Left kidney (tissue), 2 donors: ENCODE results near the gene DMAC1. TPM values are rescaled to one million over a fixed set of nuclear protein-coding genes. Genes with fewer than 3 reads are reported as not detected.

ENCODE experiments used
- DNase-seq: peaks from one replicate; pipeline ENCODE4 v3.0.0-alpha.2; 2013
- polyA plus RNA-seq: library from polyadenylated mRNA; unstranded; fragments of 120-200 nt; gene quantifications from one replicate; pipeline ENCODE4 v1.2.1, GENCODE V29; 2013; ENCODE audit not compliant: insufficient read length

Gene DMAC1
- polyA plus RNA-seq, 1 donor: 80.5 TPM

DNA sequence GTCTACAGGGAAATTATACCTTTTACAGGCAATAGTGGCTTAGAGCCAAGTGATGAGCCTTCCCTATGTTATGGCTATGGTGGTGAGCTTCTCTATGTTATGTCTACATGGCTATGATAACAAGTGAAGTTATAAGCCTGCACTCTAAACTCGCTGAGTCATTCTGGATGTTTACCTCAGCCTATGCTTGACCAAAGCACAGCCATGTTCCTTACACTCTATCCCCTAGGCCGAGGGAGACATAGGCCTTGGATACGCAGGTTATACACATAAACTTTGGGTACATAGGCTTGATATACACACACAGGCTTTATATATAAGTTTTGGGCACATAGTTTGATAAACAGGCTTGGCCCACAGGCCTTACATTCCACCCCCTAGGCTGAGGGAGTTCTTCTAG lies 13.8 kb downstream of the DMAC1 start:
- no peak for DNase-seq

DNA sequence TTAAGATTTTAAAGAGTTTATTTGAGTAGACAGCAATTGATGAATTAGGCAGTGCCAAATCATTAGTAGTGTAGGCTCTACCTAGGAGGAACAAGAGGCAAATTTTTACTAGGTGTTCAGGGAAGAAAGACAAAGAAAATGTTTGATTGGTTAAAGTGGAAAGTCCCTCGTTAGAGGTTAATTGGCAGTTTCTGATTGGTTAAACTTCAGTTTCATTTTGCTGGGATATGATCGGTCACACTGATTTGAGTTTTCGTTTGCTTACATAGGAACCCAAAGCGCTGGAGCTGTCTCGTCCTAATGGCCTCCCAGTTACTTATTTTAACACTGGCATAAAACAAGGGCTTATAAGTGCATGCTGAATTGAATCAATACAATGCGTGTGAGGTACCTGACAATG lies 15.1 kb downstream of the DMAC1 start:
- no peak for DNase-seq

DNA sequence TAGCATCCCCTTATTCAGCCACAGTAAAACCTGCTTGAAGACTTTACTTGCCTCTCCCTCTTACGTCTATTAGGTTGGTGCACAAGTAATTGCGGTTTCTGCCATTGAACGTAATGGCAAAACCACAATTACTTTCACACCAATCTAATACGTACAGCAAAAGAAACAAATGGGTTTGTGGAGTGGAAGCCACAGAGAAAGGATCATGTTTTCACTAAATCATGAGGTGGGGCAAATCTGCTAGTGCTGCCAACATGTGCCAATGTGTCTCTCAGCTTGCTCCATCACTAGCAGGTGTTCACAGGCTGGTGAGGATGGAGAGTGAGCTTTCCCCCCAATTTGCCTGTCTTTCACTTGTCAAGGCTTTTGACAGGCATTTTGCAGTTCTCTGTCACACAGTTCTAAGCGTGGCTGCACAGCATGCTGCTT lies 15.9 kb downstream of the DMAC1 start:
- no peak for DNase-seq

DNA sequence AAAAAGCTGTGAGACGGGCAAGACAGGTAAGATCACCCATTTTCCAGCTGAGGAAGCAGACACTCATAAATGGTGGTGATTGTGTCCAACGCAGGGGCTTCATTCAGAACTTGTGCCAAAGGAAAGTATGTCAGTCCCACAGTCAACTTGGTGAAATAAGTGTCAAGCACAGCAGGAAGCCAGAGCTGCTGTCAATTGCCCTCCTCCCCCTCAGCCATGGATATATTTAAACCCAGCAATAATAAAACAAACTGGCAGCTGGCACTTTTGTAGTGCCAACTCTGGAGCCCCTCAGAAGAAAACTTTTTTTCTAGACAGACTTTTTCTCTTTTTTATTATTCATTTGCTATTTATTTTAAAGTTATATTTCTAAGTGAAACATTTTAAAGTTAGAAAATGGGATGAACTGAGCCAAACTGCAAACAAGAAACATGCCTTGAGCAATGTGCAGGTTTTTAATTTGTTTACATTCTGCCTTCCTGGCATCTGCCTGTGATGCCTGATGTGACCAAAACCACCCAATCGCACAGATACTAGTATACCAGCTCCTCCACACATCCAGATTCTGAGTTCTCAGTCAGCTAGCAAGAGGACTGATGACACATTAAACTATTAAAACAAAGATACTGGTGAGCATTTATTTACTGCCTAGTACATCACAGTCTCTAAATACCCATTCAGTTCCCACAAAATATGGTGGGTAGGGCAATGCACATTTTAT lies 17.0 kb downstream of the DMAC1 start:
- no peak for DNase-seq

DNA sequence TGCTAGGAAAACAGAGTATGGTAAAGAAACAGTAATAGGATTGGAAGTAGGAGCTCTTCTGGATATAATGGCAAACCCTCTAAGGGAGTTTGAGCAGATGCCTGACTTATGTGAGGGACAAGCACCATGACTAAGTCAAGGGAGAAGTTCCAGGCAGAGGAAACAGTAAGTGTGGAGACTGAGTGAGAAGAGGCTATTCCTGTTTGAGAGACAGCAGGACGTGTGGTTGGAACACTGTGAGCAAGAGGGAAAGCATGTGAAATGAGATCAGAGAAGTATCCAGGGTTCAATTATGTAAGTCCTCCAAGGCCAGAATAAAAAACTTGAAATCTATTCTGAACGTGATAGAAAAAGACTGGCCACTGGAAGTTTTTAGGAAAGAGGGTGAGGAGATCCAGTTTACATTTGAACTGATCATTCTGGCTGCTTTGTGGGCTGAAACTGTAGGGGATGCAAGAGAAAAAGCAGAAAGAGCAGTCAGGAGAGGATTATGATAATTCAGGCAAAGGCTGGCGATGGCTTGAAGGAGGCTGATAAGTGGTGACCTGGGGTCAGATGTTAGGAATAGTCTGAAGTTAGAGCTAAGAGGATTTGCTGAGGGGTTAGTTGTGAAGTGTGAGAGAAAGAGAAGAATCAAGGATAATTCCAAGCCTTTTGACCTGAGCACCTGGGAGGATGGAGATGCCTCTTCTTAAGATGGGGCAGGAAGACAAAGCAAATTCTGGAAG lies 19.2 kb downstream of the DMAC1 start:
- no peak for DNase-seq

DNA sequence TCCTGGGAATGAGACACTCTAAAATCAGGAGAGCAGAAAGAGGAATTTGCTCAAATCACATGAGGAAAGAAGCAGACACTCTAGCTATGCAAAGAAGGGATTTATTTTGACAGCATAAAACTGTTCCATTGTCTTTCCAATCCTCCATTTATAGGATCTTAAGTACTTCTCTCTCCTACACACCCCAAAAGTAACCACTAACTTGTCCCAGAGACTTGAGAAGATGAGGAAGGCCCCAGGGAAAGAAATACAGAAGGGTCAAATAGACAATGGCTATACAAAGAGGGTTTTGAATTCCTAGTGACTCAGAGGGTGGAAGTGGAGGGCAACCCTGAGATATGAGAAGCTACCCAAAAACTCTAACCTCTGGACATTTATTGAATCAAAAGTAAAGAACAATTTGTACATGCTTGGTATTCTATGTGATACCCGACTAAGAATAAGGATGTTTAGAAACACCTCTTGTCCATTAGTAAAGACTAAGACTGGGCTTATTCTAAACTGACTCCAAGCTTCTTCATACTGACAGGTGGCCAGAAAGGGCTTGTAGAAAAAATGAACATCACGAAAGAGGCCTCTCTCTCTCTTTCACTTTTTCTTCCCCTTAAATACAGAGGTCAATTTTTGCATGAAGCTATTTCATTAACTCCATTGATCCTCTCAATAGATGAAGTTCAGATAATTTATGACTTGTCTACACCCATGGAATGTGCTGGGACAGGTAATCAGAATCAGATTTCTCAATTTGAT lies 20.6 kb downstream of the DMAC1 start:
- no peak for DNase-seq

DNA sequence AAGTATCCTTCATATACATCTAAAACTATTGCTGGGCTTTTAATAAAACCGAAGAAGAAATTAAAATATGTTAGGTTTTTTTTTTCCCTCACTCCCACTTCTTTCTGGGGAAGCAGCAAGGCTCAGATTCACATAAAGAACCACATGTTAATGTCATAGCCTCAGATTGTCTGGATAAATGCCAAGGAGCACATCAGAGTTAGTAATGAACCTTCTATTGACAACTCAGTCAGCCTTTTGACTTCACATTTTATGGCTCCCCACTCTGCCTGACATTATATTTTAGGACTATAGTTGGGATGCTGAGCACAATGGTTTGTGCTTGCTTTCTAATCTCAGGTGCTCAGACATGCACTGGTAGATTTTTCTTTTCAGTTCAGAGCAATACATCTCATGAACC lies 21.8 kb downstream of the DMAC1 start:
- DNase-seq: no peak

DNA sequence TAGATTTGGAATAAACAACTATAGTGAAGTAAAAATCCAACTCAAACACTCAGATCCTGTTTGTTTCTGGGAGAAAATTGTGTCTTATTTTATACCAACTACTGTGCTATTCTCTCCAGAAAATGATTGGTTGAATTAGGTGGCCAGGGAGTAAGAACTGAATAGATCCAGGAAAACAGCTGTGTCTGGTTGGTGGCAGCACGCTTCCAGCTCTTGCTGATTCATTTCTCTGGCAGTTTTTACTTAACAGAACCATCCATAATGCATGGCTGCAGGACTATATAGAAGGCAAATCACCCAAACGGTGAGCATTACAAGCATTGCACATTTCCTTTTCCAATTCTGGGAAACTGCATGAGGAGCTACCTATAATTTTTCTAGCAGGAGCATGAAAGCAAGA lies 29.5 kb downstream of the DMAC1 start:
- no peak for DNase-seq

DNA sequence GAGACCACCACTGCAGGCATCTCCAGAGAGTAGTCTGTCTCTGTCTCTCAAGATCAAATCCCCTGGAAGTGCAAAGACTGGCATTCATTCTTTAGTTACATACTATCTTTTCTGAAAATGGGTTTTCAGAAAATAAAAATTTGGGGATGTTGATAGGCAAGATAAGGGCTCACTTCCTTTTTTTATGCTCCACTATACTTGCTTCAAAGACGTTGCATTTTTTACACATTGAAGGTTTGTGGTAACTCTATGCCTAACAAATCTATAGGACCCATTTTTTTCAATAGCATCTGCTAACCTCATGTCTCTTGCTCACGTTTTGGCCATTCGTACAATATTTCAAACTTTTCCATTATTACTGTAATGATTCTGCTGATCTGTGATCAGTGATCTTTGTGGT lies 37.0 kb downstream of the DMAC1 start:
- no peak for DNase-seq

DNA sequence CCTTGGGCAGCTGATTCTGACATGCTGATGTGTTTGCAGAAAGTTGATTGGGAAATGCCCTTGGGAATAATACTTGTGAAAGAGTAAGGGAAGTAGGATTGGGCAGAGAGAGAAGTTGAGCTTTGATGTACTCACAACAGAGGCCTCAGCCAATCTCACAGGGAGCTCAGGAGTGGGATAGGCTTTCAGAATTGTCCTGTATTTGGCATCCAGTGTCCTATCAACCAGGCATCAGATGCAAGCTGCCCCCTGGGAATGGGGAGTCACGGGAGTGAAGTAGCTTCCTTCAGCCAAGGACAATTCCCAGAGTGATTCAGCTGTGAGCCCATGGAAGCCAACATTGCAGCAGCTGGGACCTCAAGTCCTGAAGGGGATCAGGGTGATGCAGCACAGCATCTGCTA lies 39.6 kb downstream of the DMAC1 start:
- DNase-seq: no peak

DNA sequence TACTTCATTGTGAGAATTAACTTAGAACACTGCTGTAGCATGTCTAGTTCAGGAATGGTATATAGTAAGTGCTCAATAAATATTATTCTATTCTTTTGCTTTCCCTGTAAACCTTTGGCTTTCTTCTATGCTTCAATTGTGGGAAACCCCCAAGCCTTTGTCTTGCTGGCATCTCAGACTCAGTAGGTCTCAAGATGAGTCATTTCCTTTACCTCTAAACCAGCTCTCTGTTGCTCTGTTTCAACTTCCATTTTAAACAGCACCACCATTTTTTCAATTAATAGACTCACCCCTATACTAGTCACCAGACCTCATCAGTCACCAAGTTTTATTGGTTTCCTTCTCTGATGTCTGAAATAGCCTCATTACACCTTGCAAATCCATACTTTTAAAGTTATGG lies 43.5 kb downstream of the DMAC1 start:
- DNase-seq: no peak

DNA sequence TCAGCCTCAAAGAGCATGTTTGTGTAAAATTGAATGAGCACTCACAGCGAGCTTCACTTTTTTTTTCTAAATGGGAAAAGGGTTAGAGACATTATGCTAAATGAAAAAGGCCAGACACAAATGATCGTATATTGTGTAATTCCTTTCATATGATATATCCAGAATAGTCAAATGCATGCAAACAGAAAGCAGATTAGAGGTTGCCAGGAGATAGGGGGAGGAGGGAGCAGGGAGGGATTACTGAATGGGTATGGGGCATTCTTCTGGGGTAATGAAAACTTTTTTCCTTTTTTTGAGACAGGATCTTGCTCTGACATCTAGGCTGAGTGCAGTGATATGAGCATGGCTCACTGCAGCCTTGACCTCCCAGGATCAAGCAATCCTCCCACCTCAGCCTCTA lies 47.1 kb downstream of the DMAC1 start:
- no peak for DNase-seq
